H1 (cell line): Measurements from ENCODE around the gene NFXL1. TPM values are rescaled to one million over a fixed set of nuclear protein-coding genes. Genes with fewer than 3 reads are reported as not detected.

Source experiments
- CTCF ChIA-PET: fragments of 300-600 bp; sonication (Branson Sonifier 250); formaldehyde crosslinking; loops from one replicate; lab custom pipeline; 2021; ENCODE audit not compliant: partially characterized antibody; lab: Charles Lee
- POLR2A ChIA-PET: fragments of 300-600 bp; sonication (Branson Sonifier 250); formaldehyde crosslinking; loops from one replicate; lab custom pipeline; 2021; ENCODE audit warnings: inconsistent platforms; ENCODE audit not compliant: partially characterized antibody; lab: Charles Lee
- DNase-seq, 2 experiments: peaks; one replicate each; pipeline versions ENCODE4 v3.0.0 to v3.0.0-alpha.2; 2010 to 2022; ENCODE audit warnings: low spot score in 2 of 2, low read depth in 1 of 2, mixed read lengths in 1 of 2
- FAIRE-seq: peaks from 2 replicates; lab custom pipeline; 2011; peaks lifted over from hg19 to GRCh38; lab: Jason Lieb, UNC
- H2AFZ ChIP-seq: 2 replicates; pipeline ENCODE4 v1.8.1; 2012; ENCODE audit warnings: low read length, inconsistent platforms
- H2AK5ac ChIP-seq: 2 replicates; pipeline ENCODE4 v1.6.1; 2013; ENCODE audit warnings: low read depth, low read length
- H2BK120ac ChIP-seq: replicated peaks from 2 replicates; pipeline ENCODE3; 2013; ENCODE audit warnings: low read depth, low read length, inconsistent platforms
- H2BK12ac ChIP-seq: 2 replicates; pipeline ENCODE4 v1.6.1; 2013; ENCODE audit warnings: low read depth, low read length
- H2BK15ac ChIP-seq: 2 replicates; pipeline ENCODE4 v1.6.1; 2013; ENCODE audit warnings: low read length
- H2BK20ac ChIP-seq: 2 replicates; pipeline ENCODE4 v1.6.1; 2013; ENCODE audit warnings: low read length
- H2BK5ac ChIP-seq: 2 replicates; pipeline ENCODE4 v1.6.1; 2013; ENCODE audit warnings: low read depth, low read length
- H3K14ac ChIP-seq: 2 replicates; pipeline ENCODE4 v1.6.1; 2013; ENCODE audit warnings: inconsistent platforms; ENCODE audit not compliant: insufficient read length
- H3K18ac ChIP-seq: 2 replicates; pipeline ENCODE4 v1.6.1; 2013; ENCODE audit warnings: low read length; ENCODE audit errors: extremely low read depth
- H3K23ac ChIP-seq: 2 replicates; pipeline ENCODE4 v1.6.1; 2013; ENCODE audit warnings: inconsistent platforms; ENCODE audit not compliant: insufficient read length
- H3K23me2 ChIP-seq: 2 replicates; pipeline ENCODE4 v1.6.1; 2013; ENCODE audit warnings: low read depth, low read length
- H3K27ac ChIP-seq: 2 replicates; pipeline ENCODE4 v1.6.1; 2011; ENCODE audit warnings: low read depth, low read length, inconsistent platforms
- H3K27me3 ChIP-seq, 4 experiments: replicated peaks in 1 of 4; 1 replicate in 1 of 4; 2 replicates in 3 of 4; pipeline versions ENCODE4 v1.6.1 to v1.8.1; 2011 to 2013; ENCODE audit warnings: low read length in 3 of 4, mild to moderate bottlenecking in 3 of 4, inconsistent platforms in 2 of 4, mixed read lengths in 2 of 4, moderate library complexity in 1 of 4; ENCODE audit not compliant: control insufficient read depth in 3 of 4, insufficient read depth in 3 of 4; ENCODE audit errors: extremely low read depth in 1 of 4
- H3K36me3 ChIP-seq, 4 experiments: 2 replicates each; pipeline versions ENCODE4 v1.6.1 to v1.8.1; 2011 to 2013; ENCODE audit warnings: mild to moderate bottlenecking in 4 of 4, low read length in 3 of 4, moderate library complexity in 2 of 4, control low read depth in 1 of 4, inconsistent platforms in 1 of 4; ENCODE audit not compliant: insufficient read depth in 4 of 4, control insufficient read depth in 2 of 4
- H3K4ac ChIP-seq: replicated peaks from 2 replicates; pipeline ENCODE3; 2013; ENCODE audit warnings: low read length, low read depth, mixed read lengths, inconsistent platforms; ENCODE audit not compliant: insufficient read length
- H3K4me1 ChIP-seq, 4 experiments: replicated peaks in 1 of 4; 1 replicate in 1 of 4; 2 replicates in 3 of 4; pipeline versions ENCODE4 v1.6.1 to v1.8.1; 2011 to 2013; ENCODE audit warnings: low read length in 3 of 4, inconsistent platforms in 2 of 4, mixed read lengths in 1 of 4; ENCODE audit not compliant: insufficient read depth in 4 of 4, control insufficient read depth in 3 of 4
- H3K4me2 ChIP-seq, 2 experiments: 2 replicates each; pipeline versions ENCODE4 v1.6.1 to v1.8.1; 2011 to 2013; ENCODE audit warnings: low read depth in 2 of 2, low read length in 2 of 2, control low read depth in 1 of 2, inconsistent platforms in 1 of 2, mild to moderate bottlenecking in 1 of 2; ENCODE audit not compliant: insufficient read depth in 1 of 2
- H3K4me3 ChIP-seq, 4 experiments: fragments of 200-600, 300-600 bp in 1 of 4; sonication (generic), shearing (Covaris generic), sonication (Bioruptor Twin) in 1 of 4; 2 replicates each; pipeline versions ENCODE4 v1.5.1 to v1.8.1; 2011 to 2016; ENCODE audit warnings: low read length in 4 of 4, low read depth in 3 of 4, control low read depth in 2 of 4, inconsistent platforms in 2 of 4, mild to moderate bottlenecking in 2 of 4, mixed read lengths in 1 of 4, moderate library complexity in 1 of 4; ENCODE audit not compliant: insufficient read depth in 2 of 4; ENCODE audit errors: extremely low read depth in 1 of 4
- H3K56ac ChIP-seq: replicated peaks from 2 replicates; pipeline ENCODE3; 2013; ENCODE audit warnings: low read depth, mild to moderate bottlenecking, mixed read lengths, low read length, inconsistent platforms; ENCODE audit not compliant: insufficient read length
- H3K79me1 ChIP-seq: 2 replicates; pipeline ENCODE4 v1.6.1; 2013; ENCODE audit warnings: low read depth, low read length, control low read depth
- H3K79me2 ChIP-seq, 2 experiments: 2 replicates each; pipeline versions ENCODE4 v1.6.1 to v1.8.1; 2012 to 2013; ENCODE audit warnings: low read length in 2 of 2, mild to moderate bottlenecking in 2 of 2, inconsistent platforms in 1 of 2; ENCODE audit not compliant: insufficient read depth in 2 of 2, control insufficient read depth in 1 of 2
- H3K9ac ChIP-seq, 4 experiments: replicated peaks in 1 of 4; 1 replicate in 1 of 4; 2 replicates in 3 of 4; pipeline versions ENCODE4 v1.6.1 to v1.8.1; 2011 to 2013; ENCODE audit warnings: low read depth in 3 of 4, low read length in 3 of 4, control low read depth in 2 of 4, mild to moderate bottlenecking in 2 of 4, moderate library complexity in 2 of 4, inconsistent platforms in 1 of 4; ENCODE audit errors: extremely low read depth in 1 of 4
- H3K9me3 ChIP-seq, 2 experiments: 2 replicates each; pipeline versions ENCODE4 v1.6.1 to v1.8.1; 2012 to 2013; ENCODE audit warnings: mild to moderate bottlenecking in 2 of 2, moderate library complexity in 2 of 2, control low read depth in 1 of 2, inconsistent platforms in 1 of 2, low read depth in 1 of 2, low read length in 1 of 2, mixed read lengths in 1 of 2; ENCODE audit not compliant: insufficient read depth in 2 of 2
- H4K20me1 ChIP-seq, 2 experiments: replicated peaks in 1 of 2; 2 replicates each; pipeline versions ENCODE3 to v1.8.1; 2011 to 2013; ENCODE audit warnings: inconsistent platforms in 2 of 2, low read length in 2 of 2, mild to moderate bottlenecking in 1 of 2; ENCODE audit not compliant: insufficient read depth in 2 of 2, control insufficient read depth in 1 of 2
- H4K5ac ChIP-seq: 2 replicates; pipeline ENCODE4 v1.6.1; 2013; ENCODE audit warnings: low read length, low read depth, mixed read lengths, inconsistent platforms; ENCODE audit not compliant: insufficient read length
- H4K8ac ChIP-seq: 2 replicates; pipeline ENCODE4 v1.8.0; 2013; ENCODE audit warnings: mild to moderate bottlenecking, moderate library complexity, low read length, inconsistent platforms; ENCODE audit not compliant: insufficient read depth; ENCODE audit errors: extremely low read depth
- H4K91ac ChIP-seq: replicated peaks from 2 replicates; pipeline ENCODE3; 2013; ENCODE audit warnings: low read length, mixed read lengths, inconsistent platforms; ENCODE audit not compliant: insufficient read length
- ASH2L ChIP-seq: fragments of 200-600, 300-600 bp; sonication (generic); IDR thresholded peaks from one replicate; pipeline ENCODE4 v1.7.1; 2017; ENCODE audit warnings: low read length
- CBX5 ChIP-seq: fragments of 300-800, 300-1000 bp; sonication (generic); IDR thresholded peaks from 2 replicates; pipeline ENCODE4 v1.7.1; 2016; ENCODE audit warnings: antibody characterized with exemption, low read length, low read depth
- CREB1 ChIP-seq: IDR thresholded peaks from 2 replicates; pipeline ENCODE4 v1.6.1; 2012; ENCODE audit warnings: inconsistent platforms
- EZH2 ChIP-seq: fragments of 200-600 bp; sonication (generic); IDR thresholded peaks from 2 replicates; pipeline ENCODE4 v1.7.1; 2012; ENCODE audit warnings: low read depth, mild to moderate bottlenecking, moderate library complexity, low read length, inconsistent platforms; ENCODE audit not compliant: severe bottlenecking
- FOSL1 ChIP-seq: IDR thresholded peaks from 2 replicates; pipeline ENCODE4 v1.6.1; 2011; ENCODE audit warnings: mild to moderate bottlenecking, low read depth, low read length, moderate library complexity; ENCODE audit not compliant: insufficient read depth
- KDM4A ChIP-seq: IDR thresholded peaks from one replicate; pipeline ENCODE4 v1.7.1; 2012; ENCODE audit warnings: low read depth, mild to moderate bottlenecking, moderate library complexity, low read length, inconsistent platforms; ENCODE audit not compliant: severe bottlenecking
- KDM5A ChIP-seq: fragments of 200-600 bp; IDR thresholded peaks from 2 replicates; pipeline ENCODE4 v1.7.1; 2012; ENCODE audit warnings: mild to moderate bottlenecking, low read length, inconsistent platforms, mixed read lengths
- NRF1 ChIP-seq: IDR thresholded peaks from 2 replicates; pipeline ENCODE4 v1.6.1; 2011; ENCODE audit warnings: mild to moderate bottlenecking, low read depth, low read length, improper control_type of control experiment
- RAD21 ChIP-seq, 2 experiments: IDR thresholded peaks in 1 of 2; conservative IDR thresholded peaks in 1 of 2; 2 replicates each; pipeline ENCODE4 v1.6.1; 2011; ENCODE audit warnings: low read depth in 2 of 2, low read length in 2 of 2, improper control_type of control experiment in 1 of 2, inconsistent platforms in 1 of 2, mild to moderate bottlenecking in 1 of 2, moderate library complexity in 1 of 2
- SIRT6 ChIP-seq: IDR thresholded peaks from one replicate; pipeline ENCODE4 v1.7.1; 2012; ENCODE audit warnings: low read length, inconsistent platforms
- SP2 ChIP-seq: IDR thresholded peaks from 2 replicates; pipeline ENCODE4 v1.6.1; 2012; ENCODE audit warnings: mild to moderate bottlenecking, low read length, inconsistent platforms
- SRF ChIP-seq: IDR thresholded peaks from 2 replicates; pipeline ENCODE4 v1.6.1; 2011; ENCODE audit warnings: mild to moderate bottlenecking, low read depth, low read length, moderate library complexity
- TEAD4 ChIP-seq: IDR thresholded peaks from 2 replicates; pipeline ENCODE4 v1.6.1; 2012; ENCODE audit warnings: low read depth, low read length, inconsistent platforms, mixed read lengths
- polyA plus RNA-seq, 7 experiments: library from polyadenylated mRNA; depleted of rRNA in 3 of 7; stranded (reverse) in 5 of 7; unstranded in 2 of 7; fragments of >200 nt in 5 of 7; fragments of 200-250 nt in 2 of 7; gene quantifications; 1 replicate in 5 of 7; 2 replicates in 1 of 7; 4 replicates in 1 of 7; pipeline versions ENCODE4 v1.2.1 to v1.2.3, GENCODE V29; 2011 to 2013; ENCODE audit warnings: missing spikeins in 2 of 7, mixed read lengths in 2 of 7
- total RNA-seq: library from RNA; stranded (reverse); fragmentation: NEBNext Ultra II Directional; extraction: Animal tissue kit (Norgen Biotek cat#: 25700); gene quantifications from 2 replicates; pipeline ENCODE4 v1.2.1, GENCODE V29; 2021
- TF ChIP-seq, protein P1 (sequence below), 3 experiments: IDR thresholded peaks; 1 replicate in 2 of 3; 2 replicates in 1 of 3; pipeline versions ENCODE4 v1.5.1 to v1.6.1; 2011; ENCODE audit warnings: low read length in 3 of 3, mild to moderate bottlenecking in 3 of 3, inconsistent platforms in 2 of 3, low read depth in 1 of 3, moderate library complexity in 1 of 3; ENCODE audit not compliant: insufficient read depth in 1 of 3; ENCODE audit errors: control extremely low read depth in 1 of 3

The NFXL1 gene
- total and polyA plus RNA-seq, 2 of the 8 experiments (the other 6 are each of a cell fraction or from before 2014, with no cell fraction given): 10.0 to 29.5 TPM

GRCh38 chr4:47876310-47876709, 38.1 kb downstream of the NFXL1 start:
- no peaks in the 10 kb centered on the region for H3K9me3 ChIP-seq
- H3K79me1 ChIP-seq: no peaks in the 10 kb centered on the region
- no peak overlapping the region for H2BK20ac ChIP-seq
- H3K14ac ChIP-seq: no peak overlapping the region
- no peak overlapping the region for H3K27ac ChIP-seq
- H3K27me3 ChIP-seq: no peaks in the 10 kb centered on the region
- H3K4me3 ChIP-seq: no peak overlapping the region
- ChIA-PET CTCF (no interaction called here), POLR2A (no interaction called here)
- H4K8ac ChIP-seq: no peak overlapping the region
- H3K4me1 ChIP-seq: no peaks in the 10 kb centered on the region
- no peak overlapping the region for H4K91ac ChIP-seq
- H3K9ac ChIP-seq: no peak overlapping the region
- DNase-seq (no peak), FAIRE-seq (no peak)
- no peak overlapping the region for H3K4me2 ChIP-seq
- H3K36me3 ChIP-seq: peaks cover 7 to 75% (median 38%) of the 10 kb centered on the region in 4 experiments; a peak in 7 of 8 replicates
- H3K4ac ChIP-seq: no peak overlapping the region
- H2BK5ac ChIP-seq: no peak overlapping the region
- no peaks in the 10 kb centered on the region for H3K23me2 ChIP-seq
- H3K23ac ChIP-seq: no peak overlapping the region
- no peaks in the 10 kb centered on the region for H4K20me1 ChIP-seq
- H3K79me2 ChIP-seq: no peaks in the 10 kb centered on the region
- H2BK120ac ChIP-seq: no peak overlapping the region
- H2AFZ ChIP-seq: no peak overlapping the region
- H3K18ac ChIP-seq: no peak overlapping the region
- TF ChIP-seq FOSL1: no peak
- no peak for TF ChIP-seq ASH2L
- TF ChIP-seq CREB1: no peak
- no peak for TF ChIP-seq SP2
- no peak for TF ChIP-seq TEAD4
- no peak for TF ChIP-seq SIRT6
- TF ChIP-seq CBX5: no peak
- TF ChIP-seq EZH2: no peak
- TF ChIP-seq KDM4A: no peak
- TF ChIP-seq KDM5A: no peak
- no peak for TF ChIP-seq RAD21 (IDR thresholded peaks at IDR 0.05 in 1 of 2, conservative IDR thresholded peaks at IDR 0.05 in 1 of 2; ENCODE audit: low read depth in 2 of 2, low read length in 2 of 2)
- TF ChIP-seq SRF: no peak
- TF ChIP-seq, protein P1, sequence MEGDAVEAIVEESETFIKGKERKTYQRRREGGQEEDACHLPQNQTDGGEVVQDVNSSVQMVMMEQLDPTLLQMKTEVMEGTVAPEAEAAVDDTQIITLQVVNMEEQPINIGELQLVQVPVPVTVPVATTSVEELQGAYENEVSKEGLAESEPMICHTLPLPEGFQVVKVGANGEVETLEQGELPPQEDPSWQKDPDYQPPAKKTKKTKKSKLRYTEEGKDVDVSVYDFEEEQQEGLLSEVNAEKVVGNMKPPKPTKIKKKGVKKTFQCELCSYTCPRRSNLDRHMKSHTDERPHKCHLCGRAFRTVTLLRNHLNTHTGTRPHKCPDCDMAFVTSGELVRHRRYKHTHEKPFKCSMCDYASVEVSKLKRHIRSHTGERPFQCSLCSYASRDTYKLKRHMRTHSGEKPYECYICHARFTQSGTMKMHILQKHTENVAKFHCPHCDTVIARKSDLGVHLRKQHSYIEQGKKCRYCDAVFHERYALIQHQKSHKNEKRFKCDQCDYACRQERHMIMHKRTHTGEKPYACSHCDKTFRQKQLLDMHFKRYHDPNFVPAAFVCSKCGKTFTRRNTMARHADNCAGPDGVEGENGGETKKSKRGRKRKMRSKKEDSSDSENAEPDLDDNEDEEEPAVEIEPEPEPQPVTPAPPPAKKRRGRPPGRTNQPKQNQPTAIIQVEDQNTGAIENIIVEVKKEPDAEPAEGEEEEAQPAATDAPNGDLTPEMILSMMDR (IDR thresholded peaks at IDR 0.05; ENCODE audit: control extremely low read depth in 1 of 3, insufficient read depth in 1 of 3, low read depth in 1 of 3, low read length in 3 of 3): no peak
- no peak for TF ChIP-seq NRF1
- no peak overlapping the region for H3K56ac ChIP-seq
- no peak overlapping the region for H2BK15ac ChIP-seq
- no peak overlapping the region for H2AK5ac ChIP-seq
- no peak overlapping the region for H2BK12ac ChIP-seq
- no peak overlapping the region for H4K5ac ChIP-seq
